Caco-2 (cell line): ENCODE results near the gene RXFP1. TPM values are rescaled to one million over a fixed set of nuclear protein-coding genes. Genes with fewer than 3 reads are reported as not detected.

Source experiments
- BruUV-seq: library from RNA; stranded (reverse); fragments of 400-500 nt; replicated peaks from 2 replicates; lab custom pipeline; 2021; lab: Mats Ljungman, UMichigan
- CTCF ChIA-PET: fragments of 300-600 bp; sonication (Branson Sonifier 250); formaldehyde crosslinking; loops from one replicate; lab custom pipeline; 2022; ENCODE audit warnings: antibody characterized with exemption; lab: Charles Lee
- POLR2A ChIA-PET: fragments of 300-600 bp; sonication (Branson Sonifier 250); formaldehyde crosslinking; loops from one replicate; lab custom pipeline; 2022; ENCODE audit warnings: antibody characterized with exemption; lab: Charles Lee
- DNase-seq, 2 experiments: peaks; one replicate each; pipeline versions ENCODE4 v3.0.0 to v3.0.0-alpha.2; 2020 to 2022
- H3K27me3 ChIP-seq: replicated peaks from 2 replicates; pipeline ENCODE4 v1.6.0; 2011; ENCODE audit warnings: low read length; ENCODE audit not compliant: control insufficient read depth, insufficient read depth
- H3K36me3 ChIP-seq: 2 replicates; pipeline ENCODE4 v1.5.1; 2011; ENCODE audit warnings: low read length; ENCODE audit not compliant: control insufficient read depth, insufficient read depth
- H3K4me1 ChIP-seq: fragments of 250-450 bp; sonication (Bioruptor Pico); 2 replicates; pipeline ENCODE4 v1.5.1; 2020; ENCODE audit warnings: mild to moderate bottlenecking
- H3K4me3 ChIP-seq: 2 replicates; pipeline ENCODE4 v1.5.1; 2011; ENCODE audit warnings: low read depth, mild to moderate bottlenecking, control low read depth, low read length
- H3K9me3 ChIP-seq: fragments of 250-450 bp; sonication (Bioruptor Pico); 2 replicates; pipeline ENCODE4 v1.5.1; 2020; ENCODE audit warnings: mild to moderate bottlenecking, moderate library complexity
- H3K27ac Mint-ChIP-seq: one replicate; pipeline ENCODE4 v1.8.0; 2022; ENCODE audit warnings: mixed read lengths; ENCODE audit not compliant: unreplicated experiment
- H3K27me3 Mint-ChIP-seq: one replicate; pipeline ENCODE4 v1.8.0; 2022; ENCODE audit warnings: mixed read lengths; ENCODE audit not compliant: insufficient read depth, unreplicated experiment
- H3K36me3 Mint-ChIP-seq: one replicate; pipeline ENCODE4 v1.8.0; 2022; ENCODE audit warnings: mild to moderate bottlenecking, mixed read lengths; ENCODE audit not compliant: insufficient read depth, unreplicated experiment
- H3K4me1 Mint-ChIP-seq: one replicate; pipeline ENCODE4 v1.8.0; 2022; ENCODE audit warnings: low read depth, mixed read lengths; ENCODE audit not compliant: unreplicated experiment
- H3K4me3 Mint-ChIP-seq: one replicate; pipeline ENCODE4 v1.8.0; 2022; ENCODE audit warnings: mild to moderate bottlenecking, moderate library complexity, mixed read lengths; ENCODE audit not compliant: unreplicated experiment
- H3K9me3 Mint-ChIP-seq: one replicate; pipeline ENCODE4 v1.8.0; 2022; ENCODE audit warnings: mixed read lengths; ENCODE audit not compliant: unreplicated experiment
- CTCF ChIP-seq, 2 experiments: fragments of 200-600 bp in 1 of 2; IDR thresholded peaks; 1 replicate in 1 of 2; 2 replicates in 1 of 2; pipeline versions ENCODE4 v1.5.1 to v1.8.0; 2011 to 2022; ENCODE audit warnings: antibody characterized with exemption in 1 of 2, control low read depth in 1 of 2, inconsistent platforms in 1 of 2, low read depth in 1 of 2, low read length in 1 of 2, mild to moderate bottlenecking in 1 of 2, moderate library complexity in 1 of 2; ENCODE audit not compliant: insufficient read depth in 1 of 2, severe bottlenecking in 1 of 2, unreplicated experiment in 1 of 2
- intact Hi-C: fragments of 100-400 bp; cut with micrococcal nuclease; formaldehyde crosslinking; loops from one replicate; pipeline ENCODE4 v1.10.0; 2022; ENCODE audit not compliant: unreplicated experiment
- total RNA-seq: library from RNA; stranded (reverse); gene quantifications from 2 replicates; pipeline ENCODE4 v1.2.3, GENCODE V29; 2022

RXFP1 gene
- total RNA-seq, 1 experiment from 2014 or later = not detected

GRCh38 chr4:158606969-158607368, 85.3 kb downstream of the RXFP1 start:
- Mint-ChIP-seq H3K4me1 (peaks cover 7% of the 10 kb centered on the region), H3K27ac (no peak overlapping the region), H3K4me3 (no peak overlapping the region), H3K9me3 (no peaks in the 10 kb centered on the region), H3K36me3 (no peaks in the 10 kb centered on the region), H3K27me3 (peaks cover 7% of the 10 kb centered on the region)
- Histone ChIP-seq H3K4me1 (no peaks in the 10 kb centered on the region), H3K36me3 (no peaks in the 10 kb centered on the region), H3K4me3 (no peak overlapping the region), H3K27me3 (no peaks in the 10 kb centered on the region), H3K9me3 (no peaks in the 10 kb centered on the region)
- no TSS peak for BruUV-seq
- POLR2A ChIA-PET = no interaction called here
- intact Hi-C loops = no loop called here
- DNase-seq = no peak
- no peak for TF ChIP-seq CTCF (IDR thresholded peaks at IDR 0.05; ENCODE audit: insufficient read depth in 1 of 2, low read depth in 1 of 2, low read length in 1 of 2, severe bottlenecking in 1 of 2, unreplicated experiment in 1 of 2)
- CTCF ChIA-PET = no interaction called here

GRCh38 chr4:158609116-158609515, 87.4 kb downstream of the RXFP1 start:
- Histone ChIP-seq H3K4me1 (no peaks in the 10 kb centered on the region), H3K4me3 (no peak overlapping the region), H3K9me3 (no peaks in the 10 kb centered on the region), H3K36me3 (no peaks in the 10 kb centered on the region), H3K27me3 (no peaks in the 10 kb centered on the region)
- no peaks in the 10 kb centered on the region for H3K9me3 Mint-ChIP-seq
- intact Hi-C loops = no loop called here
- peaks cover 7% of the 10 kb centered on the region for H3K27me3 Mint-ChIP-seq
- no TSS peak for BruUV-seq
- CTCF ChIA-PET = no interaction called here
- POLR2A ChIA-PET = no interaction called here
- H3K36me3 Mint-ChIP-seq = no peaks in the 10 kb centered on the region
- peaks cover 7% of the 10 kb centered on the region for H3K4me1 Mint-ChIP-seq
- no peak for TF ChIP-seq CTCF (IDR thresholded peaks at IDR 0.05; ENCODE audit: insufficient read depth in 1 of 2, low read depth in 1 of 2, low read length in 1 of 2, severe bottlenecking in 1 of 2, unreplicated experiment in 1 of 2)
- H3K4me3 Mint-ChIP-seq = no peak overlapping the region
- DNase-seq = no peak
- no peak overlapping the region for H3K27ac Mint-ChIP-seq

- intact Hi-C loops = no loop called here
- peaks cover 7% of the 10 kb centered on the region for H3K4me1 Mint-ChIP-seq
- H3K27me3 Mint-ChIP-seq = peaks cover 7% of the 10 kb centered on the region
- no peaks in the 10 kb centered on the region for H3K36me3 ChIP-seq
- H3K4me3 Mint-ChIP-seq = no peak overlapping the region
- no peaks in the 10 kb centered on the region for H3K27me3 ChIP-seq
- ChIA-PET CTCF (no interaction called here), POLR2A (no interaction called here)
- TF ChIP-seq CTCF (IDR thresholded peaks at IDR 0.05; ENCODE audit: insufficient read depth in 1 of 2, low read depth in 1 of 2, low read length in 1 of 2, severe bottlenecking in 1 of 2, unreplicated experiment in 1 of 2) = no peak
- H3K9me3 ChIP-seq = no peaks in the 10 kb centered on the region
- H3K27ac Mint-ChIP-seq = no peak overlapping the region
- no peak overlapping the region for H3K4me3 ChIP-seq
- no peaks in the 10 kb centered on the region for H3K36me3 Mint-ChIP-seq
- H3K9me3 Mint-ChIP-seq = no peaks in the 10 kb centered on the region
- no TSS peak for BruUV-seq
- DNase-seq = no peak
- no peaks in the 10 kb centered on the region for H3K4me1 ChIP-seq
Observed at GRCh38 chr4:158610790-158611189, 89.1 kb downstream of the RXFP1 start.
